NB4 (cell line): ENCODE data around the gene GALNTL6.
"Not testable (repeated sequence)": the region's sequence is repeated elsewhere in the genome, so short reads cannot be mapped to it uniquely, and the experiment has no call there.

Source experiments
- DNase-seq: peaks from one replicate; pipeline ENCODE4 v3.0.0; 2010; ENCODE audit warnings: low read depth
- H3K4me3 ChIP-seq: one replicate; pipeline ENCODE4 v1.5.1; 2011; ENCODE audit warnings: mild to moderate bottlenecking, low read depth, low read length, moderate library complexity
- MYC ChIP-seq: IDR thresholded peaks from 2 replicates; pipeline ENCODE4 v1.6.1; 2011; ENCODE audit warnings: low read depth, low read length
- POLR2A ChIP-seq: IDR thresholded peaks from 2 replicates; pipeline ENCODE4 v1.6.1; 2011; ENCODE audit warnings: mild to moderate bottlenecking; ENCODE audit not compliant: insufficient read length; ENCODE audit errors: extremely low read depth
- TF ChIP-seq, protein P1 (sequence below): IDR thresholded peaks from one replicate; pipeline ENCODE4 v1.5.1; 2012; ENCODE audit warnings: low read depth, low read length
- TF ChIP-seq, protein P2 (sequence below): IDR thresholded peaks from 2 replicates; pipeline ENCODE4 v1.6.1; 2011; ENCODE audit warnings: low read depth, low read length

The GALNTL6 gene

DNA sequence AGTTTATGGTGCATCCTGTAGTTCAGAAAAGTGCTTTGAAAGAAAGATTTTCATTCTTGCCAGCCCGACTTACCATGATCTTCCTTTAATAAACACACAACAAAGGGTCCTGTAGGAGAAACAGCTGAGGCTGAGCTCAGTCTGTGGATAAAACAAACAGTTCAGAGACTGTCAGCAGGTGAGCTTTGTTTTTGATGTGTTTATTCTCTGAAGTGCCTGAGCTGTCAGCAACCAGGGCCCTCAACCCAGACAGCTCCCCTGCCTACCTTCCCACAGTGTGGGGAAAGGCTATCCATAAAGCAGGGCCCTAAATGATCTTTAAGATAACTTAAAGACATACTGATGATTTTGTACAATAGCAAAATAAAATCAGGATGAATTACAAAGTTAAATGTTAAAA, 896.2 kb downstream of the GALNTL6 start:
- no peak for DNase-seq
- H3K4me3 ChIP-seq: no peak overlapping the region
- TF ChIP-seq POLR2A (no peak), MYC (no peak)
- TF ChIP-seq, protein P1, sequence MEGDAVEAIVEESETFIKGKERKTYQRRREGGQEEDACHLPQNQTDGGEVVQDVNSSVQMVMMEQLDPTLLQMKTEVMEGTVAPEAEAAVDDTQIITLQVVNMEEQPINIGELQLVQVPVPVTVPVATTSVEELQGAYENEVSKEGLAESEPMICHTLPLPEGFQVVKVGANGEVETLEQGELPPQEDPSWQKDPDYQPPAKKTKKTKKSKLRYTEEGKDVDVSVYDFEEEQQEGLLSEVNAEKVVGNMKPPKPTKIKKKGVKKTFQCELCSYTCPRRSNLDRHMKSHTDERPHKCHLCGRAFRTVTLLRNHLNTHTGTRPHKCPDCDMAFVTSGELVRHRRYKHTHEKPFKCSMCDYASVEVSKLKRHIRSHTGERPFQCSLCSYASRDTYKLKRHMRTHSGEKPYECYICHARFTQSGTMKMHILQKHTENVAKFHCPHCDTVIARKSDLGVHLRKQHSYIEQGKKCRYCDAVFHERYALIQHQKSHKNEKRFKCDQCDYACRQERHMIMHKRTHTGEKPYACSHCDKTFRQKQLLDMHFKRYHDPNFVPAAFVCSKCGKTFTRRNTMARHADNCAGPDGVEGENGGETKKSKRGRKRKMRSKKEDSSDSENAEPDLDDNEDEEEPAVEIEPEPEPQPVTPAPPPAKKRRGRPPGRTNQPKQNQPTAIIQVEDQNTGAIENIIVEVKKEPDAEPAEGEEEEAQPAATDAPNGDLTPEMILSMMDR: no peak
- TF ChIP-seq, protein P2, sequence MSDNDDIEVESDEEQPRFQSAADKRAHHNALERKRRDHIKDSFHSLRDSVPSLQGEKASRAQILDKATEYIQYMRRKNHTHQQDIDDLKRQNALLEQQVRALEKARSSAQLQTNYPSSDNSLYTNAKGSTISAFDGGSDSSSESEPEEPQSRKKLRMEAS: no peak

DNA sequence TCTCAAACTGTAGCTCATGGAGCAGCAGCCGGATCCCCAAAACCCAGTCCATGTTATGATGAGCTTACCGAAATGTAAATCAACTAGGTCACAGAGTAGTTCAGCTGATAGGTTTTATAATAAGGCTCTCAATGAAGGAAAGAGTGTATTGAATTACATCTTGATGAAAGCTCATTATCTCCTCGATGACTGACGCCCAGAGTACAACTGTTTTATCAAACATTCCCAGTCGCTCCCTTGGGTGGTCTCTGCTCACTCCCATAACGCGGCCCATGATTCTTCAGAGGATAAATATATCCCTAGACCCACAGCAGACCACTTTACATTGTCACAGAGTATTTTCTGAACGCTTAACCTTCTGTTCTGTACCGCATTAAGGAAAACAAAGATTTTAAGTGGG, 903.1 kb downstream of the GALNTL6 start:
- TF ChIP-seq MYC: no peak
- TF ChIP-seq, protein P2: no peak
- no peak for TF ChIP-seq POLR2A
- TF ChIP-seq, protein P1: no peak

DNA sequence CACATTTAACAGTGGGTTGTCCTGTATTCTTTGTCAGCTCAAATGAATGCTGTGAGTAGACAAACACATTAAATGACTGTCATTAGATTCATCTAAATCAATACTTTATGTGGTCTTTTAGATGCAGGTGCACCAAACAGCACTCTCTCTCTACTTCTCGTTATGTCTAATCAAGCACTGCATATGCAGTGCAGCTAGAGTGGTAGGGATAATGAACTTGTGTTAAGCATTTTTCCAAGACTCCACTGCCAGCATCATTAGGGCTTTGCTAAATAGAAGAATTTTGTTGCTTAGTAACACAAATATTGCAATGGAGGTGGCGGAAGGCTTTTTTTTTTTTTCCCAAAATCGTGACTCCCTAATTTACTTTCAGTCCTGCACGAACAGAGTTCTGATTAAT, 908.5 kb downstream of the GALNTL6 start:
- DNase-seq: no peak
- TF ChIP-seq, protein P1: no peak
- no peak for TF ChIP-seq POLR2A
- TF ChIP-seq, protein P2: no peak
- TF ChIP-seq MYC: no peak
- H3K4me3 ChIP-seq: no peak overlapping the region

More for the DNA sequence above, 903.1 kb downstream of the GALNTL6 start:
- DNase-seq: no peak
- no peak overlapping the region for H3K4me3 ChIP-seq

DNA sequence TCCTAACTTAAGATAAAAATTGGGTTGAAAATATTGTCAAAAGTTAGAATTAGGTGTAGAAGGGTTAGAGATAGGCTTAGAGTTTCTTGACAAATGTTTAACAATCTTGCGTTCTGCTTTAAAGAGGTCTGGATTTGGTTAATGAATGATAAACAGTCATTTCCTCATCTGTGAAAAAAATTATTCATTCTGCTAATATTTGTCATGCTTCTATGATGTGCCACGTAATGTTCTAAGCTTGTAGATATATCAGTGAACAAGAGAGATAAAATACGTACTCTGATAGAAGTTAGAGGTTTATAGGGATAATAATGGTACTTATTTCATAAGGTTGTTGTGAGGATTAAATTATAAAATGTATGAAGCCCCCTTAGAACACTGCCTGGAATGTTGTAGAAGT, 912.4 kb downstream of the GALNTL6 start:
- TF ChIP-seq, protein P1: no peak
- TF ChIP-seq POLR2A (no peak), MYC (no peak)
- TF ChIP-seq, protein P2: no peak
- DNase-seq: no peak
- H3K4me3 ChIP-seq: no peak overlapping the region

DNA sequence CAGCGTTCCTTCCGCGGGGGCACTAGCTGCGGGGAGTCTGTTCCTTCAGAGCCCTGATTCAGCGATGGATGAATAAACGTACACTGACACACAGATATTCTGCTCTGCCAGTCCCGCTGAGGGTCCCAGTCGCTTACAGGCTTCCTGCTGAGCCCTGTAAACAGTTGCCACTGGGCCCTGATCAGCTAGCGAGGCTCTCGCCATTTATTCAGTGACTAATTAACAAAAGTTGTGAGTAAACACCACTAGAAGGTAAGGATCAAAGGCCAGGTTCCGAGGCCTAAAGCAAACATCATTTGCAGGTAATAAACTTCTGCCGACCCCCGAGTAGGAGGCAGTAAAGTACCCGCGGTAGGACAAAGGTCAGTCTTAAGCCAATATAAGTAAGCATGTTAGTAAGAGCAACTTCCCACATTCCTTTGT, 912.8 kb downstream of the GALNTL6 start:
- H3K4me3 ChIP-seq: no peak overlapping the region
- no peak for DNase-seq
- TF ChIP-seq MYC: no peak
- no peak for TF ChIP-seq POLR2A
- TF ChIP-seq, protein P2: no peak
- TF ChIP-seq, protein P1: no peak

DNA sequence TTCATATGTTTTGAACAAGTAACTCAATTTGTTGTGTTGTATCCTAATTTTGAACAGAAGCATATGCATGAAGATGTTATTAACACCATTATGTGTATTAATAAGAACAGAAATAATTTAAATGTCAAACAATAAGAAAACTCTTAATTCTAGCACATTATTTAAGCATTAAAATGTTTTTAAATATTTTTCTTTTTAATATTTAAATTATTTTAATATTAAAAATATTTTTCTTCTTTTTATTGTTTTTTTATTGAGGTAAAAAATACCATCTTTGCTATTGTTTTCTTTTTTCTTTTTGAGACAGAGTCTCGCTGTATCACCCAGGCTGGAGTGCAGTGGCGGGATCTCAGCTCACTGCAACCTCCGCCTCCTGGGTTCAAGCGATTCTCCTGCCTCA, 914.4 kb downstream of the GALNTL6 start:
- no peak for DNase-seq
- TF ChIP-seq, protein P1: no peak
- TF ChIP-seq MYC: no peak
- TF ChIP-seq POLR2A: no peak
- TF ChIP-seq, protein P2: no peak
- H3K4me3 ChIP-seq: no peak overlapping the region

DNA sequence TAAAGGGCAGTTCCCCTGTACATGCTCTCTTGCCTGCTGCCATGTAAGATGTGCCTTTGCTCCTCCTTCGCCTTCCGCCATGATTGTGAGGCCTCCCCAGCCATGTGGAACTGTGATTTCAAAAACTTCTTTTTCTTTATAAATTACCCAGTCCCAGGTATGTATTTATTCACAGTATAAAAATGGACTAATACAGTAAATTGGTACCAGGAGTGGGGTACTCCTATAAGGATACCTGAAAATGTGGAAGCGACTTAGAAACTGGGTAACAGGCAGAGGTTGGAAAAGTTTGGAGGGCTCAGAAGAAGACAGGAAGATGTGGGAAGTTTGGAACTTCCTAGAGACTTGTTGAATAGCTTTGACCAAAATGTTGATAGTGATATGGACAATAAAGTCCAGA, 920.4 kb downstream of the GALNTL6 start:
- not testable (repeated sequence) for H3K4me3 ChIP-seq, DNase-seq
